22Rv1 (cell line): ENCODE results near the gene SLC13A5.

Experiments used
- H3K27ac ChIP-seq: fragments of 450-650 bp; 2 replicates; pipeline ENCODE4 v1.5.1; 2017
- ZFX ChIP-seq: fragments of 450-650 bp; IDR thresholded peaks from 2 replicates; pipeline ENCODE4 v1.6.1; 2017; ENCODE audit warnings: antibody characterized with exemption, borderline replicate concordance
- TF ChIP-seq, protein P1 (sequence below): fragments of 450-650 bp; IDR thresholded peaks from 2 replicates; pipeline ENCODE4 v1.5.1; 2017; ENCODE audit warnings: mild to moderate bottlenecking

SLC13A5 gene

DNA sequence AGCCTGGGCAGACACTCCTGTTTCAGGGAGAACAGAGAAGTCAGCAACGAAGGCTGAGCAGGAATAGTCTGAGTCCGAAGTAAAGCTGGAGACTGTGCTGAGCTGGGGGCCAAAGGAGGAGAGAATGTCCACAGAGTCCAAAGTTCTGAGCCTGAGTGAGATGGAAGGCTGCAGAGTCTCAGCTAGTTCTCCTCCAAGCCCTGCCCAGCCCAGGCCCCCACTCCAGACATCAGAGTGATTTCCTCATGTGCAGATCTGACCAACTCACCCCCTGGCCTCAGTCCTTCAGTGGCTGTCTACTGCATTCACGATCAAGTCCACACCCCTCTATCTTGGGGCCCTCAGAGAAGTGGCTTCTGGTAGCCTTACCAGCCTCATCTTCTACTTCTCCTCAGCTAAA is 21.6 kb downstream of the SLC13A5 start:
- TF ChIP-seq, protein P1, sequence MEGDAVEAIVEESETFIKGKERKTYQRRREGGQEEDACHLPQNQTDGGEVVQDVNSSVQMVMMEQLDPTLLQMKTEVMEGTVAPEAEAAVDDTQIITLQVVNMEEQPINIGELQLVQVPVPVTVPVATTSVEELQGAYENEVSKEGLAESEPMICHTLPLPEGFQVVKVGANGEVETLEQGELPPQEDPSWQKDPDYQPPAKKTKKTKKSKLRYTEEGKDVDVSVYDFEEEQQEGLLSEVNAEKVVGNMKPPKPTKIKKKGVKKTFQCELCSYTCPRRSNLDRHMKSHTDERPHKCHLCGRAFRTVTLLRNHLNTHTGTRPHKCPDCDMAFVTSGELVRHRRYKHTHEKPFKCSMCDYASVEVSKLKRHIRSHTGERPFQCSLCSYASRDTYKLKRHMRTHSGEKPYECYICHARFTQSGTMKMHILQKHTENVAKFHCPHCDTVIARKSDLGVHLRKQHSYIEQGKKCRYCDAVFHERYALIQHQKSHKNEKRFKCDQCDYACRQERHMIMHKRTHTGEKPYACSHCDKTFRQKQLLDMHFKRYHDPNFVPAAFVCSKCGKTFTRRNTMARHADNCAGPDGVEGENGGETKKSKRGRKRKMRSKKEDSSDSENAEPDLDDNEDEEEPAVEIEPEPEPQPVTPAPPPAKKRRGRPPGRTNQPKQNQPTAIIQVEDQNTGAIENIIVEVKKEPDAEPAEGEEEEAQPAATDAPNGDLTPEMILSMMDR, result no peak
- TF ChIP-seq ZFX, result no peak
- H3K27ac ChIP-seq, result no peak overlapping the region

DNA sequence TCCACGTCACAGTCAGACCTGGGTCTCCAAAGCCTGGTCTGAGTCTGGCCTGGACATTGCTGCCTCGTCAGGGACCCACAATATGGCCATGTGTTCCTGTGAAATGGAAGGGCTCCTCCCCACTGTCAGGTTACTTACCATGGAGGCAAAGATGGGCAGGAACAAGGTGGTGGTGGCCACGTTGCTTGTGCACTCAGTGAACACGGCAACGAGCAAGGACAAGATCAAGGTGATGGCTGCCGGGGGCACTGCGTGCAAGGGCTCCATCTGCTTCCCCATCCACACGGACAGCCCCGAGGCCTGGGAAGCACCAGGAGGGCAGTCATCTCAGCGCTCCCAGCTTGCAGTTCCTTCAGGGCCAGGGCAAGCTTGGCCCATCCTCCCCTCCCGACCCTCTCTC is 22.5 kb downstream of the SLC13A5 start:
- TF ChIP-seq ZFX, result no peak
- TF ChIP-seq, protein P1, result no peak
- no peak overlapping the region for H3K27ac ChIP-seq

DNA sequence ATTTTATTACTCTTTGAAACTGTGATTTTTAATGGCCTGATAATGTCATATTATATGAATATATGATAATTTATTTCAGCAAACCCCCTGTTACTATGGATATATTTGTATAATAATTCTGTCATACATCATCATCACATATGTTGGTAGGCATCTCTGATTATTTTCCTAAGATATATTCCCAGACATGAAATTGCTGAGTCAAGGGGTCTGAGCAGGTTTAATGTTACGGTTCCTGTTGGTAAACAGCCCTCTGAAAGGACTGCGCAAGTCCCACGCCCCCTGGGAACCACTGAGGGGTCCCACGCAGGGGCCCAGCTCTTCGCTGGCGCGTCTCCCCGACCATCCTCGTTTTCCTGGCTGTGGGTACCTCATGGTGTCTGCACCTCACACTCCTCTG is 24.2 kb downstream of the SLC13A5 start:
- TF ChIP-seq, protein P1, result no peak
- H3K27ac ChIP-seq, result no peak overlapping the region

DNA sequence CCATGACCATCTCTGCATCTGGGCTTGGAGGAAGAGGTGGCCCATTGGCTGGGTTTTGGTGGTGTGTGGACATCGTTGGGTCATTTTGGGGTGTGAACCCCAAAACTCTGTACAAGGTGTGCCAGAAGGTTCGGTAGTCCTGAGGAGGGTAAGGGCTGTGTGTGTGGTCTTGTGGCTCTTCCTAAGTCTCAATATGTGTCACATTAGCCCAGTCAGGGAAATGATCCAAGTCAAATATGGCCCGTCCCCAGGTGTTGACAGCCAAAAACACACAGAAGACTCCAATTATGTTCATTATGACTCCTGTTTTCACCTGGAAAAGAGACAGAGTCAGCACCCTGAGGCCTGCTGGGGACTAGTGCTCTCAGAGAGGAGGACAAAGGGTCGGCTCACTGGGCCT is 27.1 kb downstream of the SLC13A5 start:
- no peak overlapping the region for H3K27ac ChIP-seq
- TF ChIP-seq ZFX, result no peak
- TF ChIP-seq, protein P1, result no peak

DNA sequence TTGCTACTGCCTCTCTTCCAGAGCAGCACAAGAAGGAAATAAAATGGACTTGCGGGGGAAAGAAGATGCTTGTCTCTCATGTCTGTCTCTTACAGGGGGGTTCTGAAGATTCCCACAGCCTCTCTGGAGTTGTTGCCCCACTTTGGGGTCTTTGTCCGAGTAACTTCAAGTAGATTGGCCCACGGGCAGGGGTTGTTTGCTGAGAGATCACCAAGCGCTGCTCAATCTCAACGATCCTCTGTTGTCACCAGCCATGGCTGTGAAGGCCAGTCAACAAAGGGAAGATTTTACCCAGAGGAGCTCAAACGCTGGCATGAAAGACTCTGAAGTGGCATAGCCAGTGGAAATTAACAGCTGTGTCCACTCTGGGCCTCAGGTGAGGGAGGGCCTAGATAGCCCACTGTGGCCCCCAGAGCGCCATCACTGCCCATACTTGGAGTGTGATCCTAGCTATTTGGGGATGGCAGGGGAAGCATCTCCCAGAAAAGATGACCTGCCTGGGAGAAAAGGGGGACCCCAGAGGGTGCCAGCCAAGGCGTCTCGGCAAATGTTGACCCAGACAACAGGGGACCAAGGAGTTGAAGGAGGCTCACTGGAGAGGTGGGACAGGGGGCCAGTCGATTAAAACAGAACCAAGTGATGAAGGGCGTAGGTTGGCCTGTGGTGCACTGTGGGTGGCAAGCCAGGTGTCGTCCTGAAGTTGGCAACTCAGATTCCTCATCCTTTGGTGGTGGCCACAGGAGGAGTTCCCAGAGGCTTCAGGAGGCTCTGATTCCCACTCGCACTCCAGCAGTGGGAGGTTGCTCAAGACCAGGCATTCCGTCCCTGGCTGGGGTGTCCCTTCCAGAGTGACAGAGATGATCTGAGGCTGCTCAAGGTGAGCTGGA is 28.0 kb downstream of the SLC13A5 start:
- TF ChIP-seq ZFX, result no peak
- TF ChIP-seq, protein P1, result no peak
- no peak overlapping the region for H3K27ac ChIP-seq

DNA sequence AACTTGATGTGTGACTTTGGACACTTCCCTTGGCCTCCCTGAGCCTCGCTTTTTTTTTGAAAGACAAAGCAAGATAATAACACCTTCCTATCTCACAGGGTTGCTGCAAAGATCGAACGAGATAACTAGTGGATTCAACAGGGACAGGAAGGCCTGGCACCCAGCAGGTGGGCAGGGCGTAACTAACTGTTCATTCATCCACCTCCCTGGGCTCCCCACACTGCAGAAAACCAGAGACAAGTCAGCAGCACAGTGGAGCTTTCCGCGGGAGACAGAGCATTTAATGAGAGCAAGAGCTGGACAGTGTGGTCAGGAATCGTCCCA is 28.7 kb downstream of the SLC13A5 start:
- TF ChIP-seq, protein P1, result no peak
- TF ChIP-seq ZFX, result no peak
- no peak overlapping the region for H3K27ac ChIP-seq

DNA sequence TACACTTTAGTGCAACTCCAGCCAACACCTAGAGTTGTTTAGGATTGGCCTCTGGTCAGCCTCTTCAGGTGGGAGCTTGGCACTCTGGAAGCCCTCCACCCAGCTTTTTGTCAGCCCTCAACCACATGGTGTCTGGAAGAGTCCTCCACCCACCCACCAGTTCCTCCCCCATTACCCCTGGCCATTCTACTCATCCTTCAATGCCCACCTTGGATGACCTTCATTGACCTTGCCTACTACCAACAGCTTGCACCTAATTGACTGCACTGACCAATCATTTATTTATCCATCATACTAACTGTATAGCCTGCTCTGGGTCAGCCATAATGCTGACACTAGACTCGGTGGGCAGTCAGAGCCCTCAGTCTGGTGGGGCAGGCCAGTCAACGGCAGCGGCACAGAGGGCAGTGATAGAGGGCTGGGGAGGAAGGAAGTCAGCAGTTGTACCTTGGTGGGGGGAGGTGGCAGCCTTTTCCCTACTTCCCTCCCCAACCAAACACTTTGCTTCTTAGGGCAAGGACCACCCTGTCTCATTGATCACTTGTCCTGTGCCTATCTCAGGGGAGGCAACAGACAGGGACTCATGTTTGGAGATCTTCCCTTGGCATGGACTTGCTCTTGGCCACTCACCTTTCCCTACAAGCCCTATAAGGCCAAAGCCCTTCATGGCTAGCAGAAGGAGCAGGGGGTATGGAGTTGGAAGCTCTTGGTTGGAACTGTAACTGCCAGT is 29.3 kb downstream of the SLC13A5 start:
- TF ChIP-seq, protein P1, result no peak
- TF ChIP-seq ZFX, result no peak
- H3K27ac ChIP-seq, result 0 out of 2 replicates have a peak overlapping the region, but pooled peaks have one; percentile 8
